K562 (cell line): ENCODE data around the gene EIF5. TPM values are rescaled to one million over a fixed set of nuclear protein-coding genes. Genes with fewer than 3 reads are reported as not detected.
A peak's percentile ranks its signal among the peaks of the same experiment; 100 is the strongest.

Experiments
- ATF7 ChIP-seq: fragments of 450-650 bp; IDR thresholded peaks from 2 replicates; pipeline ENCODE4 v1.7.1; 2014; ENCODE audit warnings: mild to moderate bottlenecking, moderate library complexity
- C11orf30 ChIP-seq: fragments of 450-650 bp; IDR thresholded peaks from 2 replicates; pipeline ENCODE4 v1.6.1; 2016; ENCODE audit warnings: low read depth, mild to moderate bottlenecking
- CREM ChIP-seq: IDR thresholded peaks from 2 replicates; pipeline ENCODE4 v1.6.1; 2014; ENCODE audit warnings: antibody characterized with exemption, low read depth
- DMBX1 ChIP-seq: fragments of 250-450 bp; sonication (Bioruptor Pico); IDR thresholded peaks from 2 replicates; pipeline ENCODE4 v1.8.0; 2022; ENCODE audit warnings: inconsistent platforms, mild to moderate bottlenecking, moderate library complexity, borderline replicate concordance
- EP300 ChIP-seq: IDR thresholded peaks from 2 replicates; pipeline ENCODE4 v1.6.1; 2012; ENCODE audit warnings: low read length, improper control_type of control experiment
- ETV1 ChIP-seq: fragments of 450-650 bp; conservative IDR thresholded peaks from 2 replicates; pipeline ENCODE4 v1.6.1; 2016; ENCODE audit warnings: missing genetic modification characterization, control low read depth, low read depth, missing compliant biosample characterization
- MAZ ChIP-seq, 2 experiments: fragments of 450-650 bp in 1 of 2; sonication (generic) in 1 of 2; formaldehyde crosslinking; IDR thresholded peaks in 1 of 2; conservative IDR thresholded peaks in 1 of 2; 2 replicates each; pipeline versions ENCODE4 v1.4.0 to v1.5.0; 2020; ENCODE audit warnings: mild to moderate bottlenecking in 1 of 2, missing genetic modification reagents in 1 of 2
- MYBL2 ChIP-seq, 2 experiments: fragments of 450-650 bp in 1 of 2; sonication (generic) in 1 of 2; formaldehyde crosslinking in 1 of 2; IDR thresholded peaks; 2 replicates each; pipeline versions ENCODE4 v1.6.1 to v1.8.1; 2017 to 2022; ENCODE audit warnings: borderline replicate concordance in 1 of 2, inconsistent platforms in 1 of 2, low read depth in 1 of 2, mild to moderate bottlenecking in 1 of 2, missing genetic modification reagents in 1 of 2, moderate library complexity in 1 of 2
- SAFB2 ChIP-seq: fragments of 200-400 bp; formaldehyde crosslinking; IDR thresholded peaks from 2 replicates; pipeline ENCODE4 v1.6.1; 2018; ENCODE audit warnings: borderline replicate concordance, low read length, low read depth, moderate library complexity; ENCODE audit not compliant: severe bottlenecking
- SOX6 ChIP-seq: fragments of 450-650 bp; IDR thresholded peaks from 2 replicates; pipeline ENCODE4 v1.6.1; 2014; ENCODE audit warnings: mild to moderate bottlenecking
- ZNF584 ChIP-seq: fragments of 200-800 bp; sonication (Bioruptor generic); IDR thresholded peaks from 2 replicates; pipeline ENCODE4 v1.6.1; 2016; ENCODE audit warnings: low read depth, mild to moderate bottlenecking, missing genetic modification characterization, missing compliant biosample characterization
- ZNF780A ChIP-seq: fragments of 250-450 bp; sonication (Bioruptor Pico); IDR thresholded peaks from 2 replicates; pipeline ENCODE4 v1.5.0; 2021; ENCODE audit warnings: mild to moderate bottlenecking
- polyA plus RNA-seq, 8 experiments: library from polyadenylated mRNA; depleted of rRNA in 4 of 8; stranded (reverse) in 5 of 8; unstranded in 3 of 8; fragments of >200 nt; fragmentation: Nextera tagmentation in 2 of 8; fragmentation: Illumina TruSeq in 1 of 8; extraction: Ambion mirVana in 2 of 8; extraction: Trizol in 1 of 8; gene quantifications; 2 replicates each; pipeline versions ENCODE4 v1.2.1 to v1.2.3, GENCODE V29; 2011 to 2014; ENCODE audit warnings: inconsistent platforms in 1 of 8, missing spikeins in 1 of 8
- total RNA-seq, 7 experiments: library from RNA; depleted of rRNA in 6 of 7; stranded (reverse); fragments of >200 nt in 6 of 7; fragmentation: Illumina TruSeq in 2 of 7; extraction: Trizol in 2 of 7; gene quantifications; 2 replicates each; pipeline versions ENCODE4 v1.2.1 to v1.2.3, GENCODE V29; 2011 to 2021; ENCODE audit warnings: low replicate concordance in 1 of 7
- TF ChIP-seq, protein P1 (sequence below): fragments of 250-450 bp; sonication (Bioruptor Pico); IDR thresholded peaks from 2 replicates; pipeline ENCODE4 v1.5.0; 2021; ENCODE audit warnings: mild to moderate bottlenecking, moderate library complexity
- TF ChIP-seq, protein P2 (sequence below), 2 experiments: fragments of 450-650 bp; formaldehyde crosslinking in 1 of 2; IDR thresholded peaks; 2 replicates each; pipeline versions ENCODE4 v1.4.0 to v1.6.1; 2014 to 2020; ENCODE audit warnings: mild to moderate bottlenecking in 2 of 2, borderline replicate concordance in 1 of 2, low read depth in 1 of 2

Gene EIF5
- total and polyA plus RNA-seq, 9 of the 15 experiments (the other 6 are each of a cell fraction or from before 2014, with no cell fraction given) = 92.7 to 442 (median 190) TPM

DNA sequence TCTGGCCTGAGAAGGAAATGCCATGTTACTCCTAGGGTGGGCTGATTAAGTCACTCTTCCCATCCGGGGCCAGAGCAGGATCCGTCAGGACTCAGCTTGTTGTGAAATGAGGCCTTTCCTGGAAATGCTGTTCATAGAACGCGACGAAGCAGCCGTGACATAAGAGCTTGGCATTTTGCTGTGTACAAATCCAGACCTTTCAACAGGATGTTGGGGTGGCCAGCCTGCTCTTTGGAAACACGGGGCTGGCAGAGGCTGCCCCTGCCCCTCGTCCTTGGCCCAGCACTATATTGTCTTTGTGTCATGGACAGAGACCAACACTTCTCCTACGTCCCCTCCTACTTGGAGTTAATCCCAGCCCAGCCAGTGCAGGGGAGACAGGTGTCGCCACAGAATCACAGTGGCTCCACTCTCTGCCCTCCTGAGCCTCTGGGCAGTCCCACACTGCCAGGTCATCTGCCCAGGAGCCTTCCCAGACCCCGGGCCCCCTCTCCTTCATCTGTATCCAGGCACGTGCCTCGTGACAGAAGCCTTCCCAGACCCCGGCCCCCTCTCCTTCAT lies 18.6 kb upstream of the EIF5 start (continued):
- peak; percentile 45; the same call in 1 of the 2 replicates for TF ChIP-seq EP300
- peak in 1 of 2 experiments; percentile 47; a peak in 1 of 4 replicates for TF ChIP-seq MAZ (CRISPR knock-in tag; conservative IDR thresholded peaks at IDR 0.05 in 1 of 2, IDR thresholded peaks at IDR 0.05 in 1 of 2)
- TF ChIP-seq C11orf30 = no peak
- peak; percentile 36; the same call in 1 of the 2 replicates for TF ChIP-seq CREM
- TF ChIP-seq MYBL2 (IDR thresholded peaks at IDR 0.05; ENCODE audit: low read depth) = no peak
- TF ChIP-seq MYBL2 (CRISPR knock-in tag; IDR thresholded peaks at IDR 0.05; ENCODE audit: borderline replicate concordance) = no peak
- TF ChIP-seq SAFB2 = no peak
- no peak for TF ChIP-seq ZNF780A
- TF ChIP-seq DMBX1 (CRISPR knock-in tag) = peak; percentile 54; the same call in 1 of the 2 replicates
- TF ChIP-seq ZNF584 = 0 out of 2 replicates have a peak, but pooled peaks have one; percentile 36
- TF ChIP-seq SOX6 = peak; percentile 42; the same call in 1 of the 2 replicates
- TF ChIP-seq, protein P1, sequence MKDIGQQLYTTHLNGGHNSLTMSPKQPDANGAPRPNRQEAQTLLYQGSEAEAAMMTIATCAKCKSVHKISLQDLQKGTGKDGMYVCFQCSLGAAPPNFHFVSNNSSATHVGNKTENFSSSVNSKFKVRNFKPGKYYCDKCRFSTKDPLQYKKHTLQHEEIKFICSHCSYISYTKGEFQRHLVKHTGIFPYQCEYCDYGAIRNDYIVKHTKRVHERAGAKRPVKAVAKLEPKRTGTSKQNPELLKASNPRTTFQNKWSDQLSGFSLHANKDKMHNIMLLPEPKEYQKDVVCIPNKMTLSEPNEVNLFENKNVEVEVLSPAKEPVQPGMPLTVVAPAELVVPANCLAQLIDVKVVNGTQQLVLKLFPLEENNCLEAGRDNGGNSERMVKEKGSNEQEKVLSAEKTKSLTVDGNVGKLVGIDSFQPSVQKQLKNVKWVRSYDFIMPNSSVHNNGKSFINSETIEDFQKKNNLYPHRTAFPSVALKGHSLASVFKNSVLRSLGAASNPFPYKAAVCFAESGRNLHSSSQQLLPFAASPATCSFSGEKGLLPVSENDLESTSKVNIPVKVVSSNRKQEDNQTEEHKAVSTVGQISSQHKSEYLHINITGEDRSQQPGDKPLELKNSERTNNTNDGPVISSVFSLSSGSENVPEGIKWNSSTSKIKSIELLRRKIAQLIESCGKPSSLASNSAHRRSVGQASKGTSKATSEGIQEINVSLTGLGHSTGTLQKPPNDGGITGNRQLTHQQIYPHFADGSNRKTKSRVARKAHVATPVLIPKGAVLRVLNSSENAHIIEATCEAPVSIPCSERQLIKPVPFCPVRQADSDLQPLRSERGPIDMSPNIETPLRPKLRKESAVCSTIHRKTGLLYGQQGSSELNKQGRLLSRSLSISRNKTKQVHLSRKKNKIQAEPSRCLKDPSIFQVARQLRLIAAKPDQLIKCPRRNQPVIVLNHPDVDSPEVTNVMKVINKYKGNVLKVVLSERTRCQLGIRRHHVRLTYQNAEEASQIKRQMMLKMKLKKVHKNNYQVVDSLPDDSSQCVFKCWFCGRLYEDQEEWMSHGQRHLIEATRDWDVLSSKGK (CRISPR knock-in tag) = no peak
- TF ChIP-seq, protein P2, sequence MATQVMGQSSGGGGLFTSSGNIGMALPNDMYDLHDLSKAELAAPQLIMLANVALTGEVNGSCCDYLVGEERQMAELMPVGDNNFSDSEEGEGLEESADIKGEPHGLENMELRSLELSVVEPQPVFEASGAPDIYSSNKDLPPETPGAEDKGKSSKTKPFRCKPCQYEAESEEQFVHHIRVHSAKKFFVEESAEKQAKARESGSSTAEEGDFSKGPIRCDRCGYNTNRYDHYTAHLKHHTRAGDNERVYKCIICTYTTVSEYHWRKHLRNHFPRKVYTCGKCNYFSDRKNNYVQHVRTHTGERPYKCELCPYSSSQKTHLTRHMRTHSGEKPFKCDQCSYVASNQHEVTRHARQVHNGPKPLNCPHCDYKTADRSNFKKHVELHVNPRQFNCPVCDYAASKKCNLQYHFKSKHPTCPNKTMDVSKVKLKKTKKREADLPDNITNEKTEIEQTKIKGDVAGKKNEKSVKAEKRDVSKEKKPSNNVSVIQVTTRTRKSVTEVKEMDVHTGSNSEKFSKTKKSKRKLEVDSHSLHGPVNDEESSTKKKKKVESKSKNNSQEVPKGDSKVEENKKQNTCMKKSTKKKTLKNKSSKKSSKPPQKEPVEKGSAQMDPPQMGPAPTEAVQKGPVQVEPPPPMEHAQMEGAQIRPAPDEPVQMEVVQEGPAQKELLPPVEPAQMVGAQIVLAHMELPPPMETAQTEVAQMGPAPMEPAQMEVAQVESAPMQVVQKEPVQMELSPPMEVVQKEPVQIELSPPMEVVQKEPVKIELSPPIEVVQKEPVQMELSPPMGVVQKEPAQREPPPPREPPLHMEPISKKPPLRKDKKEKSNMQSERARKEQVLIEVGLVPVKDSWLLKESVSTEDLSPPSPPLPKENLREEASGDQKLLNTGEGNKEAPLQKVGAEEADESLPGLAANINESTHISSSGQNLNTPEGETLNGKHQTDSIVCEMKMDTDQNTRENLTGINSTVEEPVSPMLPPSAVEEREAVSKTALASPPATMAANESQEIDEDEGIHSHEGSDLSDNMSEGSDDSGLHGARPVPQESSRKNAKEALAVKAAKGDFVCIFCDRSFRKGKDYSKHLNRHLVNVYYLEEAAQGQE (IDR thresholded peaks at IDR 0.05; ENCODE audit: borderline replicate concordance) = peak; percentile 73
- TF ChIP-seq, protein P2 (CRISPR knock-in tag; IDR thresholded peaks at IDR 0.05; ENCODE audit: low read depth) = no peak
- TF ChIP-seq ETV1 (tag) = peak; percentile 32; the same call in 1 of the 2 replicates
- TF ChIP-seq ATF7 = peak; percentile 52
